Fibroblast of mammary gland (primary cell): ENCODE measurements around the gene RASSF5.
A peak's percentile ranks its signal among the peaks of the same experiment; 100 is the strongest.

Experiments
- DNase-seq: peaks from one replicate; pipeline ENCODE4 v3.0.0-alpha.2; 2010; ENCODE audit warnings: low read depth
- H3K4me3 ChIP-seq: 2 replicates; pipeline ENCODE4 v1.5.1; 2011; ENCODE audit warnings: low read depth, mild to moderate bottlenecking, low read length, moderate library complexity; ENCODE audit not compliant: control insufficient read depth
- TF ChIP-seq, protein P1 (sequence below): conservative IDR thresholded peaks from 2 replicates; pipeline ENCODE4 v1.5.1; 2011; ENCODE audit warnings: low read depth, low read length, inconsistent platforms; ENCODE audit not compliant: control insufficient read depth, insufficient read depth

The RASSF5 gene

DNA sequence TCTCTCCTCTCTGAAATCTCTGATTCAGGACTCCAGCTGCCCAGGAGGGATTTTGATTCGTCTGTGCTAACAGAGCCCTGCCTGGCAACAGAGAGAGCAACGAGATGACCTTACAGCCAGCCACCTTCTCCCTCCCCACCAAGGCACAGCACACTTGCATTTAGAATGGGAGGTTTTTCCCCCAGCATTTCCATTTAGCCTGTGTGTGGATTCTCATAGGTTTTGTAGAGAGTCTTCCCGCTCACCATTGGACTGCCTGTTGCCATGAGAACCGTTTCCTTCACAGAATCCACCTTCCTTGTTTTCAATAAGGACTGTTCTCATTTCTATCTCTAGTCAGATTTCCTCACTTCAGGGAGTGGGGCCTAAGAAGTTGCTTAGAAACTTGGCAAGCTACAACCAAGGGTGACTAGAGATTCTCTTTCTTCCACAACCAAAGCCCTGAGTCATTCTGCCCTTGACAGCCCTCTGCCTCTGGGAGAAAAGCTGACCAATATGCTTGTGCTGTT, 42.8 kb upstream of the RASSF5 start:
- peak; percentile 96 for DNase-seq
- no peak overlapping the region for H3K4me3 ChIP-seq
- TF ChIP-seq, protein P1, sequence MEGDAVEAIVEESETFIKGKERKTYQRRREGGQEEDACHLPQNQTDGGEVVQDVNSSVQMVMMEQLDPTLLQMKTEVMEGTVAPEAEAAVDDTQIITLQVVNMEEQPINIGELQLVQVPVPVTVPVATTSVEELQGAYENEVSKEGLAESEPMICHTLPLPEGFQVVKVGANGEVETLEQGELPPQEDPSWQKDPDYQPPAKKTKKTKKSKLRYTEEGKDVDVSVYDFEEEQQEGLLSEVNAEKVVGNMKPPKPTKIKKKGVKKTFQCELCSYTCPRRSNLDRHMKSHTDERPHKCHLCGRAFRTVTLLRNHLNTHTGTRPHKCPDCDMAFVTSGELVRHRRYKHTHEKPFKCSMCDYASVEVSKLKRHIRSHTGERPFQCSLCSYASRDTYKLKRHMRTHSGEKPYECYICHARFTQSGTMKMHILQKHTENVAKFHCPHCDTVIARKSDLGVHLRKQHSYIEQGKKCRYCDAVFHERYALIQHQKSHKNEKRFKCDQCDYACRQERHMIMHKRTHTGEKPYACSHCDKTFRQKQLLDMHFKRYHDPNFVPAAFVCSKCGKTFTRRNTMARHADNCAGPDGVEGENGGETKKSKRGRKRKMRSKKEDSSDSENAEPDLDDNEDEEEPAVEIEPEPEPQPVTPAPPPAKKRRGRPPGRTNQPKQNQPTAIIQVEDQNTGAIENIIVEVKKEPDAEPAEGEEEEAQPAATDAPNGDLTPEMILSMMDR = no peak

DNA sequence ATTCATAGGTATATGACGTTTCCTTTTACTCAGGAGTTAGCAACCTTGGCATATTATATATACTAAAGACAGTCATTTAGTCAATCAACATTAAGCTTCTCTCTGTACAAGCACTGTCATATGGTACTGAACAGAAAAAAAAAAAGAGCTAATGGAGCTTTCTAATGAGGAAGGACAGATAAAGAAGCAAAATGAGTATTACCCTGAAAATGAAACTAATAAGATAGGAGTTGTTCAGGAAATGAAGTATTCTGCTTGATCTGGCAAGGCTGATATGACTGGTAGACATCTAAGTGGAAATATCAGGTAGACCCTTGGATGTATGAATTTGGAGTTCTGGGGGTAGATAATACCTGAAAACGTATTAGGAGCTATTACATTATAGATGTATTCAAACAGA, 41.4 kb upstream of the RASSF5 start:
- TF ChIP-seq, protein P1 = no peak
- DNase-seq = no peak
- H3K4me3 ChIP-seq = no peak overlapping the region

DNA sequence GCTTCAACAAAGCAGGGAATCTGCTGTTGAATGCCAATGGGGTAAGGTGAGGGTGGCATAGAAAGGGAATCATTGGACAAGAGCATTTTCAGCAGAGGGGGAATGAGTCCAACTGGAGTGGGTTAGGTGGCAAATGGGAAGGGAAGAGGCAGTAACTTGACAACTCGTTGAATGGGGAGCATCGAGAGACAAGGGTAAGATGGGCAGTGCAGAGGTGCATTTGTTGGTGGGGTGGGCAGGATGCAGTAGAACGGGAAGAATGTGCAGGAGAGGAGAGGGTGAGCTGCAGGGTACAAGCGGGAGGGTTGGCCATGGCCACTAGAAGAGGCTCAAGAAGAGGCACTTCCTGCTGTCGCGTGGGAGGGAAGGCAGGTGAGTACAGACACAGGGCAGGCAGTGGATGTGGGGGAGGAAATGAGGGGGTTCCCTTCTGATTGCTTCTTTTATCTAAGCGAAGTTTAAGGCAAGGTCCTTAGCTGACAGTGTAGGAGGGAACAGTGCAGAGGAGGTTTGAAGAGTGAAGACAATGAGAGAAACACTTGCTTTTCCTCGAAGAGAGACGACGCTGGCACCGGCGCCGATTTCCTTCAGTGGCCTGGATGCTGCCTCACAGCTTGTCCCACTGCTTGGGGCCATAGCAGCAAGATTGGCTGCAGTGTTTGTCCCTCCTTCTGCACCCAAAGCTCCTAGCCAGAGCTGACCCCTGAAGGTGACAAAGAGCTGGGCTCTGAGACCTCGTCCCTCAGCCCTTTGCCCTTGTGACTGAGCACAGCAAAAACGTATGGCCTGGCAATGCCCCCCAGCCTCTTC, 40.3 kb upstream of the RASSF5 start:
- no peak for DNase-seq
- TF ChIP-seq, protein P1 = no peak
- no peak overlapping the region for H3K4me3 ChIP-seq

DNA sequence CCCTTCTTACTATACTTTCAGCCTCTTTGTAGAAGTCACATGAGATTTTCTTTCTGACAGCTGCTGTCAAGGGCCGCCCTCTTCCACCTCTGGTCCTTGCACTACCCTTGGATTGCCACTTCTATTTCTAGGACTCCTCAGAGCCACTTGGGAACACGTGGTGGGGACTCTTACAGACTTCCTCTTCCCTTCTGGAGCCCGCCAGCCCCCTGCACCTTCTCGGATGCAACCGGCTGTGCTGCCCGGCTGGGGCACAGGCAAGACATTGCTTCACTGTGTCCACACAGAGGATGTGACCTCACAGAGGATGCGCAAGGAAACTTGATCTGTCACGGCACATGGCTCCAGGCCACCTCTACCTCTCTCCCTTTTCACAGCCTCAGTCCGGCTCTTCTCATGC, 39.4 kb upstream of the RASSF5 start:
- TF ChIP-seq, protein P1 = no peak
- peak; percentile 26 for DNase-seq
- H3K4me3 ChIP-seq = no peak overlapping the region

DNA sequence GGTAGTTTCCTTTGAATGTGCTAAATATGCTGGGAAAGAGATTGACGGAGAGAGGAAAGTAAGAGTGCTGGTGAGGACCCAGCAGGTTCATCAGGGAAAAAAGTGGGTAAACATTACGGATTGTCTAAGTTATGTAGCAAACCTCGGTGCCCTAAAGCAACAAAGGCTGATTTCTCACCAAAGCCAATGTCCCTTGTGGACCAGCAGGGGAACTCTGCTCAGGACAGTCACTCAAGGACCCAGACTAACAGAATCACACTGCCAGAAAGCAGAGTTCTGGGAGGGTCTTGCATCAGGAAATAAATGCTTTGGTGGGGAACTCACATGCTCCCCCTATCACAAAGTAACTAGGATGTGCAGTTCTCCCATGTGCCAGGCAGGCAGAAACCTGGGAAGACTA, 38.8 kb upstream of the RASSF5 start:
- TF ChIP-seq, protein P1 = no peak
- DNase-seq = no peak
- no peak overlapping the region for H3K4me3 ChIP-seq

DNA sequence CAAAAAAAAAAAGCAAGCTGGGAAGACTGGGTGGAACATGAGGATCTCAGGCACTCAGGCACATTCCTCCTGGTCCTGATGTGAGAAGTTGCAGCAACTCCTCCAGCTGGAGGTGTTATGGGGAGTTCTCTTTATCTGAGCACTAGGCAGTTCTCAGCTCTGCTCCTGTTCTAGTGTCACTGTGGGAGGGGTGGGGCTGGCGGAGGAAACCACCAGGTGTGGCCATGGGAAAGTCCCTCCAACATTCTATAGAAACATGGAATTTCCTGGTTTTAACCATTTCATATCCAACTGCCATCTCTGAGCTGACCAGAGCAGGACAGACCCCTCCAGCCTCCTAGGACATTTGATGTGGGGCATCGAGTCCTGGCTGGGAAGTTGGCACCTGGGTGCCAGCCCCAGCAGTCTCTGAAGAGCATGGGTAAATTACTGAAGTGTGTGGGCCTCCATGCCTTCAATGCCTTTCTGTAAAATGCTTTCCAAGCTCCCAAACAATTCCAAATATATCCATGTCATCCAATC, 37.9 kb upstream of the RASSF5 start:
- TF ChIP-seq, protein P1 = no peak
- DNase-seq = no peak
- no peak overlapping the region for H3K4me3 ChIP-seq
